ENCODE data around the gene HOTAIR.

HOTAIR gene

GRCh38 chr12:53997204-53998109 is 22.7 kb upstream of the HOTAIR start:
- Histone ChIP-seq H3K4me3 (ENCODE audit: insufficient read depth in 1 of 2, low read depth in 1 of 2, low read length in 2 of 2) (peak overlapping the region; percentile 63 to 87), H3K4me1 (ENCODE audit: control insufficient read depth, insufficient read depth, low read depth, low read length) (peaks cover 18% of the 10 kb centered on the region), H3K27me3 (ENCODE audit: control insufficient read depth in 1 of 2, insufficient read depth in 1 of 2, low read length in 2 of 2) (no peaks in the 10 kb centered on the region), H4K8ac (ENCODE audit: low read length) (peak overlapping the region; percentile 78), H3K4me2 (ENCODE audit: low read length, poor library complexity, severe bottlenecking) (peak overlapping the region; percentile 64), H3K79me1 (replicated peaks; ENCODE audit: low read length, poor library complexity, severe bottlenecking) (no peaks in the 10 kb centered on the region), H2AFZ (ENCODE audit: low read depth, low read length) (no peak overlapping the region), H3K27ac (ENCODE audit: low read length, poor library complexity, severe bottlenecking) (peak overlapping the region; percentile 83), H2AK5ac (ENCODE audit: low read length, severe bottlenecking) (peak overlapping the region; percentile 82), H2BK12ac (ENCODE audit: low read length in 2 of 2) (no peak overlapping the region), H3K9ac (ENCODE audit: low read length) (peak overlapping the region; percentile 98), H3K4ac (ENCODE audit: low read depth in 1 of 2, low read length in 2 of 2) (peak overlapping the region; percentile 30 to 42), H2BK5ac (ENCODE audit: low read depth, low read length, poor library complexity, severe bottlenecking) (peak overlapping the region; percentile 75), H2BK15ac (ENCODE audit: low read depth, poor library complexity, severe bottlenecking) (peak overlapping the region; percentile 29), H3K36me3 (ENCODE audit: control insufficient read depth in 1 of 2, insufficient read depth in 2 of 2, low read depth in 1 of 2, low read length in 2 of 2) (no peaks in the 10 kb centered on the region), H3K23ac (ENCODE audit: low read length in 2 of 2) (no peak overlapping the region), H3K14ac (ENCODE audit: low read length in 2 of 2) (no peak overlapping the region), H3K9me3 (ENCODE audit: control insufficient read depth, low read length) (no peaks in the 10 kb centered on the region), H2BK120ac (ENCODE audit: low read depth, low read length) (no peak overlapping the region), H4K91ac (ENCODE audit: low read length) (no peak overlapping the region), H3K18ac (ENCODE audit: low read depth in 1 of 2, low read length in 2 of 2) (peak overlapping the region; percentile 68 to 83)
- DNase-seq: no peak
- 14% methylated on average over 34 of the region's 35 CpGs for WGBS

GRCh38 chr12:53996240-53997203 is 21.8 kb upstream of the HOTAIR start:
- Histone ChIP-seq H2BK120ac (ENCODE audit: low read depth, low read length) (no peak overlapping the region), H3K79me1 (replicated peaks; ENCODE audit: low read length, poor library complexity, severe bottlenecking) (no peaks in the 10 kb centered on the region), H3K9ac (ENCODE audit: low read length) (peak overlapping the region; percentile 98), H3K9me3 (ENCODE audit: control insufficient read depth, low read length) (no peaks in the 10 kb centered on the region), H3K4me3 (ENCODE audit: insufficient read depth in 1 of 2, low read depth in 1 of 2, low read length in 2 of 2) (peak overlapping the region; percentile 63 to 87), H3K4me1 (ENCODE audit: control insufficient read depth, insufficient read depth, low read depth, low read length) (peaks cover 24% of the 10 kb centered on the region), H3K18ac (ENCODE audit: low read depth in 1 of 2, low read length in 2 of 2) (peak overlapping the region in 1 of 2 experiments; percentile 14), H3K4ac (ENCODE audit: low read depth in 1 of 2, low read length in 2 of 2) (peak overlapping the region in 1 of 2 experiments; percentile 30), H2BK12ac (ENCODE audit: low read length in 2 of 2) (peak overlapping the region in 1 of 2 experiments; percentile 15), H3K23ac (ENCODE audit: low read length in 2 of 2) (no peak overlapping the region), H2AFZ (ENCODE audit: low read depth, low read length) (no peak overlapping the region), H4K91ac (ENCODE audit: low read length) (no peak overlapping the region), H3K27ac (ENCODE audit: low read length, poor library complexity, severe bottlenecking) (peak overlapping the region; percentile 83), H3K4me2 (ENCODE audit: low read length, poor library complexity, severe bottlenecking) (peak overlapping the region; percentile 64), H4K8ac (ENCODE audit: low read length) (peak overlapping the region; percentile 66), H3K36me3 (ENCODE audit: control insufficient read depth in 1 of 2, insufficient read depth in 2 of 2, low read depth in 1 of 2, low read length in 2 of 2) (no peaks in the 10 kb centered on the region), H2BK5ac (ENCODE audit: low read depth, low read length, poor library complexity, severe bottlenecking) (peak overlapping the region; percentile 73), H3K27me3 (ENCODE audit: control insufficient read depth in 1 of 2, insufficient read depth in 1 of 2, low read length in 2 of 2) (peaks cover 0 to 4% of the 10 kb centered on the region in 2 experiments), H2AK5ac (ENCODE audit: low read length, severe bottlenecking) (peak overlapping the region; percentile 71), H2BK15ac (ENCODE audit: low read depth, poor library complexity, severe bottlenecking) (peak overlapping the region; percentile 29), H3K14ac (ENCODE audit: low read length in 2 of 2) (no peak overlapping the region)
- 49% methylated on average over 24 of the region's 29 CpGs for WGBS
- DNase-seq: no peak

- no peaks in the 10 kb centered on the region for H3K36me3 ChIP-seq (ENCODE audit: control insufficient read depth in 1 of 2, insufficient read depth in 2 of 2, low read depth in 1 of 2, low read length in 2 of 2)
- no peak overlapping the region for H3K14ac ChIP-seq (ENCODE audit: low read length in 2 of 2)
- peak overlapping the region; percentile 21 for H2AK5ac ChIP-seq (ENCODE audit: low read length, severe bottlenecking)
- peak overlapping the region in 1 of 2 experiments; percentile 15 for H2BK12ac ChIP-seq (ENCODE audit: low read length in 2 of 2)
- H2BK120ac ChIP-seq (ENCODE audit: low read depth, low read length): peak overlapping the region; percentile 89
- H2BK5ac ChIP-seq (ENCODE audit: low read depth, low read length, poor library complexity, severe bottlenecking): peak overlapping the region; percentile 73
- H3K4me3 ChIP-seq (ENCODE audit: insufficient read depth in 1 of 2, low read depth in 1 of 2, low read length in 2 of 2): peak overlapping the region; percentile 63 to 87
- 2% methylated on average over 48 of the region's 48 CpGs for whole genome bisulfite sequencing
- peak; percentile 72 for DNase-seq
- peaks cover 30% of the 10 kb centered on the region for H3K4me1 ChIP-seq (ENCODE audit: control insufficient read depth, insufficient read depth, low read depth, low read length)
- peak overlapping the region; percentile 66 for H2BK15ac ChIP-seq (ENCODE audit: low read depth, poor library complexity, severe bottlenecking)
- H3K27ac ChIP-seq (ENCODE audit: low read length, poor library complexity, severe bottlenecking): peak overlapping the region; percentile 83
- peak overlapping the region; percentile 50 to 54 for H3K18ac ChIP-seq (ENCODE audit: low read depth in 1 of 2, low read length in 2 of 2)
- H3K4ac ChIP-seq (ENCODE audit: low read depth in 1 of 2, low read length in 2 of 2): peak overlapping the region; percentile 5 to 64
- H3K79me1 ChIP-seq (replicated peaks; ENCODE audit: low read length, poor library complexity, severe bottlenecking): no peaks in the 10 kb centered on the region
- H4K8ac ChIP-seq (ENCODE audit: low read length): peak overlapping the region; percentile 63
- peak overlapping the region; percentile 36 for H4K91ac ChIP-seq (ENCODE audit: low read length)
- H3K9me3 ChIP-seq (ENCODE audit: control insufficient read depth, low read length): no peaks in the 10 kb centered on the region
- H3K4me2 ChIP-seq (ENCODE audit: low read length, poor library complexity, severe bottlenecking): peak overlapping the region; percentile 64
- H3K9ac ChIP-seq (ENCODE audit: low read length): peak overlapping the region; percentile 98
- peaks cover 0 to 4% of the 10 kb centered on the region in 2 experiments for H3K27me3 ChIP-seq (ENCODE audit: control insufficient read depth in 1 of 2, insufficient read depth in 1 of 2, low read length in 2 of 2)
- H2AFZ ChIP-seq (ENCODE audit: low read depth, low read length): no peak overlapping the region
- no peak overlapping the region for H3K23ac ChIP-seq (ENCODE audit: low read length in 2 of 2)
These were observed 20.9 kb upstream of the HOTAIR start for GRCh38 chr12:53995378-53996239.

Measured in mesenchymal stem cell (in vitro differentiated cells and primary cell).